Astrocyte of the hippocampus (primary cell): ENCODE measurements around the gene ERC1.
"Not testable (repeated sequence)": the region's sequence is repeated elsewhere in the genome, so short reads cannot be mapped to it uniquely, and the experiment has no call there.

Experiments
- DNase-seq: peaks from one replicate; pipeline ENCODE4 v3.0.0; 2011; ENCODE audit warnings: low read depth, low spot score

Gene ERC1

GRCh38 chr12:1073652-1074051 lies 82.6 kb downstream of the ERC1 start:
- DNase-seq, result no peak

- DNase-seq, result no peak
Measured at GRCh38 chr12:1077036-1077803, 86.2 kb downstream of the ERC1 start.

GRCh38 chr12:1078002-1078401 lies 87.0 kb downstream of the ERC1 start:
- no peak for DNase-seq

GRCh38 chr12:1080520-1081223 lies 89.6 kb downstream of the ERC1 start:
- no peak for DNase-seq

- DNase-seq, result no peak
Measured at GRCh38 chr12:1083151-1083888, 92.3 kb downstream of the ERC1 start.

GRCh38 chr12:1083889-1084262 lies 92.9 kb downstream of the ERC1 start:
- DNase-seq, result peak; percentile 46

- DNase-seq, result no peak
Measured at GRCh38 chr12:1091350-1091749, 100.3 kb downstream of the ERC1 start.

- DNase-seq, result peak; percentile 76
Measured at GRCh38 chr12:1093166-1093751, 102.2 kb downstream of the ERC1 start.

- no peak for DNase-seq
Measured at GRCh38 chr12:1094714-1095113, 103.7 kb downstream of the ERC1 start.

GRCh38 chr12:1099158-1099557 lies 108.1 kb downstream of the ERC1 start:
- no peak for DNase-seq

- DNase-seq, result not testable (repeated sequence)
Measured at GRCh38 chr12:1099618-1100017, 108.6 kb downstream of the ERC1 start.

GRCh38 chr12:1102115-1102514 lies 111.1 kb downstream of the ERC1 start:
- DNase-seq, result no peak

- no peak for DNase-seq
Measured at GRCh38 chr12:1102791-1103450, 111.9 kb downstream of the ERC1 start.

GRCh38 chr12:1103632-1104031 lies 112.6 kb downstream of the ERC1 start:
- DNase-seq, result no peak

- no peak for DNase-seq
Measured at GRCh38 chr12:1104088-1104800, 113.2 kb downstream of the ERC1 start.

GRCh38 chr12:1107669-1108068 lies 116.6 kb downstream of the ERC1 start:
- DNase-seq, result no peak

GRCh38 chr12:1108276-1108675 lies 117.3 kb downstream of the ERC1 start:
- DNase-seq, result no peak

- peak; percentile 21 for DNase-seq
Measured at GRCh38 chr12:1115484-1116231, 124.6 kb downstream of the ERC1 start.

- no peak for DNase-seq
Measured at GRCh38 chr12:1117371-1117770, 126.3 kb downstream of the ERC1 start.

- peak; percentile 88 for DNase-seq
Measured at GRCh38 chr12:1117970-1118563, 127.0 kb downstream of the ERC1 start.
